ENCODE data around the gene VIPR2. TPM values are rescaled to one million over a fixed set of nuclear protein-coding genes. Genes with fewer than 3 reads are reported as not detected.

Gene VIPR2
- total and polyA plus RNA-seq, 2 of the 13 experiments (the other 11 are each of a cell fraction or from before 2014, with no cell fraction given), result not detected

DNA sequence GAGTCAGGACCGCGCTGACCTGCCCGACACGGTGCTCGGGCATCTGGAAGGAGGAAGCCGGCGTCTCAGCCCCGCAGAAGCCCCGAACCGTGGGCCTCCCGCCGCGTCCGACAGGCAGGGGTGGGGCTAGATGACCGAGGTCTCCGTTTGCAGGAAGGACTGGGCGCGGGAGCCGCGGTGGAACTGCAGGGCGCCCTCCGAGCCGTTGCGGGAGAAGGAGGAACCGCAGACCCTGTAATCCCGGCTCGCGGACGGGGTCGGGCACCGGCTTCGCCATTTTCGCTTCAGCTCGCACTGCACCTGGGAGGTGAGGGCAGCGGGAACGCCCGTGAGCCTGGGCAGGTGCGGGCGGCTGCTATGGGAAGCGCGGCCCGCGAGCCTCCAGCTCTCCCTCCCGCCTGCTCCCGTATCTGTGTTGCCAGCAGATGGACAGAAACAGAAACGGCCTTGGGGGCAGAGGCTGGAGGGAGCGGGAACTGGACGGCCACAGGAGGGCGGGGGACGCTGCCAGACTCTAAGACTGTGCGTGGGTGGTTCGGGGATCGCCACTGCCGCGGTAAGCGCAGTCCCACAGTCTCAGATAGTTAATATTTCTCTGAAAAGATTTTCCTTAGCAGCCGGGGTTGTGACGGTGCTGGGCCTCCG lies 114.1 kb downstream of the VIPR2 start (continued):
- TF ChIP-seq, protein P1, sequence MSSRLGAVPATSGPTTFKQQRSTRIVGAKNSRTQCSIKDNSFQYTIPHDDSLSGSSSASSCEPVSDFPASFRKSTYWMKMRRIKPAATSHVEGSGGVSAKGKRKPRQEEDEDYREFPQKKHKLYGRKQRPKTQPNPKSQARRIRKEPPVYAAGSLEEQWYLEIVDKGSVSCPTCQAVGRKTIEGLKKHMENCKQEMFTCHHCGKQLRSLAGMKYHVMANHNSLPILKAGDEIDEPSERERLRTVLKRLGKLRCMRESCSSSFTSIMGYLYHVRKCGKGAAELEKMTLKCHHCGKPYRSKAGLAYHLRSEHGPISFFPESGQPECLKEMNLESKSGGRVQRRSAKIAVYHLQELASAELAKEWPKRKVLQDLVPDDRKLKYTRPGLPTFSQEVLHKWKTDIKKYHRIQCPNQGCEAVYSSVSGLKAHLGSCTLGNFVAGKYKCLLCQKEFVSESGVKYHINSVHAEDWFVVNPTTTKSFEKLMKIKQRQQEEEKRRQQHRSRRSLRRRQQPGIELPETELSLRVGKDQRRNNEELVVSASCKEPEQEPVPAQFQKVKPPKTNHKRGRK (CRISPR knock-in tag; IDR thresholded peaks at IDR 0.05), result 0 out of 2 replicates have a peak, but pooled peaks have one; percentile 31
- TF ChIP-seq MXD4 (CRISPR knock-in tag; IDR thresholded peaks at IDR 0.05), result no peak
- peak; percentile 46; the same call in 1 of the 2 replicates for TF ChIP-seq ZNF230 (CRISPR knock-in tag; IDR thresholded peaks at IDR 0.05)
- TF ChIP-seq, protein P2, sequence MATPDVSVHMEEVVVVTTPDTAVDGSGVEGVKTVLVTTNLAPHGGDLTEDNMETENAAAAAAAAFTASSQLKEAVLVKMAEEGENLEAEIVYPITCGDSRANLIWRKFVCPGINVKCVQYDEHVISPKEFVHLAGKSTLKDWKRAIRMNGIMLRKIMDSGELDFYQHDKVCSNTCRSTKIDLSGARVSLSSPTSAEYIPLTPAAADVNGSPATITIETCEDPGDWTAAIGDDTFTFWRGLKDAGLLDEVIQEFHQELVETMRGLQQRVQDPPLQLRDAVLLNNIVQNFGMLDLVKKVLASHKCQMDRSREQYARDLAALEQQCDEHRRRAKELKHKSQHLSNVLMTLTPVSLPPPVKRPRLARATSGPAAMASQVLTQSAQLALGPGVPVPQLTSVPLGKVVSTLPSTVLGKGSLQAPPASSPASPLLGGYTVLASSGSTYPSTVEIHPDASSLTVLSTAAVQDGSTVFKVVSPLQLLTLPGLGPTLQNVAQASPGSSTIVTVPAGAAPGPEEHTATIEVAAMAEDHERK (CRISPR knock-in tag; IDR thresholded peaks at IDR 0.05; ENCODE audit: low read depth), result no peak
- no peak for TF ChIP-seq NFIB (CRISPR knock-in tag; IDR thresholded peaks at IDR 0.05; ENCODE audit: borderline replicate concordance)
- TF ChIP-seq NKX3-1 (CRISPR knock-in tag; IDR thresholded peaks at IDR 0.05), result no peak
- TF ChIP-seq, protein P3, sequence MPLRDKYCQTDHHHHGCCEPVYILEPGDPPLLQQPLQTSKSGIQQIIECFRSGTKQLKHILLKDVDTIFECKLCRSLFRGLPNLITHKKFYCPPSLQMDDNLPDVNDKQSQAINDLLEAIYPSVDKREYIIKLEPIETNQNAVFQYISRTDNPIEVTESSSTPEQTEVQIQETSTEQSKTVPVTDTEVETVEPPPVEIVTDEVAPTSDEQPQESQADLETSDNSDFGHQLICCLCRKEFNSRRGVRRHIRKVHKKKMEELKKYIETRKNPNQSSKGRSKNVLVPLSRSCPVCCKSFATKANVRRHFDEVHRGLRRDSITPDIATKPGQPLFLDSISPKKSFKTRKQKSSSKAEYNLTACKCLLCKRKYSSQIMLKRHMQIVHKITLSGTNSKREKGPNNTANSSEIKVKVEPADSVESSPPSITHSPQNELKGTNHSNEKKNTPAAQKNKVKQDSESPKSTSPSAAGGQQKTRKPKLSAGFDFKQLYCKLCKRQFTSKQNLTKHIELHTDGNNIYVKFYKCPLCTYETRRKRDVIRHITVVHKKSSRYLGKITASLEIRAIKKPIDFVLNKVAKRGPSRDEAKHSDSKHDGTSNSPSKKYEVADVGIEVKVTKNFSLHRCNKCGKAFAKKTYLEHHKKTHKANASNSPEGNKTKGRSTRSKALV (CRISPR knock-in tag; IDR thresholded peaks at IDR 0.05), result 0 out of 2 replicates have a peak, but pooled peaks have one; percentile 31
- no peak for TF ChIP-seq ASH2L (IDR thresholded peaks at IDR 0.05; ENCODE audit: insufficient read length, low read depth, low read length)
- TF ChIP-seq IKZF1 (IDR thresholded peaks at IDR 0.05), result no peak
- no peak for TF ChIP-seq ZNF720 (CRISPR knock-in tag; IDR thresholded peaks at IDR 0.05)
- peak; percentile 54; the same call in 1 of the 2 replicates for TF ChIP-seq MTA1 (CRISPR knock-in tag; IDR thresholded peaks at IDR 0.05; ENCODE audit: borderline replicate concordance)
- no peak for TF ChIP-seq ZFAT (CRISPR knock-in tag; conservative IDR thresholded peaks at IDR 0.05)
- TF ChIP-seq, protein P4, sequence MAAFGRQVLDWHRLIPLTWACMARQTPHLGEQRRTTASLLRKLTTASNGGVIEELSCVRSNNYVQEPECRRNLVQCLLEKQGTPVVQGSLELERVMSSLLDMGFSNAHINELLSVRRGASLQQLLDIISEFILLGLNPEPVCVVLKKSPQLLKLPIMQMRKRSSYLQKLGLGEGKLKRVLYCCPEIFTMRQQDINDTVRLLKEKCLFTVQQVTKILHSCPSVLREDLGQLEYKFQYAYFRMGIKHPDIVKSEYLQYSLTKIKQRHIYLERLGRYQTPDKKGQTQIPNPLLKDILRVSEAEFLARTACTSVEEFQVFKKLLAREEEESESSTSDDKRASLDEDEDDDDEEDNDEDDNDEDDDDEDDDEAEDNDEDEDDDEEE (CRISPR knock-in tag; IDR thresholded peaks at IDR 0.05), result no peak
- TF ChIP-seq ZNF101 (CRISPR knock-in tag; IDR thresholded peaks at IDR 0.05; ENCODE audit: borderline replicate concordance, low read depth), result no peak
- no peak for TF ChIP-seq ZNF629 (CRISPR knock-in tag; conservative IDR thresholded peaks at IDR 0.05)
- TF ChIP-seq, protein P5, sequence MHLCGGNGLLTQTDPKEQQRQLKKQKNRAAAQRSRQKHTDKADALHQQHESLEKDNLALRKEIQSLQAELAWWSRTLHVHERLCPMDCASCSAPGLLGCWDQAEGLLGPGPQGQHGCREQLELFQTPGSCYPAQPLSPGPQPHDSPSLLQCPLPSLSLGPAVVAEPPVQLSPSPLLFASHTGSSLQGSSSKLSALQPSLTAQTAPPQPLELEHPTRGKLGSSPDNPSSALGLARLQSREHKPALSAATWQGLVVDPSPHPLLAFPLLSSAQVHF (CRISPR knock-in tag; IDR thresholded peaks at IDR 0.05), result no peak
- no peak for TF ChIP-seq BRCA1 (CRISPR knock-in tag; IDR thresholded peaks at IDR 0.05)
- TF ChIP-seq, protein P6, sequence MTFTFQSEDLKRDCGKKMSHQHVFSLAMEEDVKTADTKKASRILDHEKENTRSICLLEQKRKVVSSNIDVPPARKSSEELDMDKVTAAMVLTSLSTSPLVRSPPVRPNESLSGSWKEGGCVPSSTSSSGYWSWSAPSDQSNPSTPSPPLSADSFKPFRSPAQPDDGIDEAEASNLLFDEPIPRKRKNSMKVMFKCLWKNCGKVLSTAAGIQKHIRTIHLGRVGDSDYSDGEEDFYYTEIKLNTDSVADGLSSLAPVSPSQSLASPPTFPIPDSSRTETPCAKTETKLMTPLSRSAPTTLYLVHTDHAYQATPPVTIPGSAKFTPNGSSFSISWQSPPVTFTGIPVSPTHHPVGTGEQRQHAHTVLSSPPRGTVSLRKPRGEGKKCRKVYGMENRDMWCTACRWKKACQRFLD (CRISPR knock-in tag; IDR thresholded peaks at IDR 0.05; ENCODE audit: borderline replicate concordance), result no peak
- TF ChIP-seq MLLT10 (CRISPR knock-in tag; IDR thresholded peaks at IDR 0.05), result no peak
- TF ChIP-seq ZNF282 (IDR thresholded peaks at IDR 0.05; ENCODE audit: partially characterized antibody), result no peak
- TF ChIP-seq ZNF3 (CRISPR knock-in tag; IDR thresholded peaks at IDR 0.05), result no peak
